ENCODE measurements around the gene ZAP70. TPM values are rescaled to one million over a fixed set of nuclear protein-coding genes. Genes with fewer than 3 reads are reported as not detected.

The ZAP70 gene
- total RNA-seq, 4 donors from 2014 or later = 3.5 to 13.5 (median 5.3) TPM

DNA sequence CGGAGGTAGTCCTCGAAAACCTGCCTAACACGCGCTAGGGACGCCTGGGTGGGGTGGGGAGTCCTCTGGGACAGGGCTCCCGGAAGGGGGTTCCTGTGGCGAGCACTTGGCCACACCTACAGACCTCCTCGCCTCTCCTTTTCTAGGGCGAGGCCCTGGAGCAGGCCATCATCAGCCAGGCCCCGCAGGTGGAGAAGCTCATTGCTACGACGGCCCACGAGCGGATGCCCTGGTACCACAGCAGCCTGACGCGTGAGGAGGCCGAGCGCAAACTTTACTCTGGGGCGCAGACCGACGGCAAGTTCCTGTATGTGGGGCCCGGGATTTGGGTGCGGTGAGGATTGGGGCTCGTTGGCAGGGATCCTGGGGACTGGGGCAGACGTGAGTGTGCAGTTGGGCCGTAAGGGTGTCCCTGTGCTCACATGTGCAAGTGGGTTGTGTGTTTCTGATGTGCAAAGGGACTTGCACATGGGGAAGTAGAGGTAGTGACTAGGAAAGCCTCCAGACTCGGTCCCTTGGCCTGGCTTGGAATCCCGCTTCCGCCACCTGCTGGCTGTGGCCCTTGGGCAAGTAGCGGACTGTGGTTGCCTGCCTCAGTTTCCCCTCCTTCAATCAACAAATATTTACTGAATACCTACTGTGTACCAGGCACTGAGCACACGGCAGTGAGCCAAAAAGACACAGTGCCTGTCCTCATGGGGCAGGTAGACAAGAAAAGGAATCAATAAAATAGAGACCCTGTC lies 11.7 kb downstream of the ZAP70 start:
- no peak for DNase-seq (ENCODE audit: low spot score in 2 of 2)
- Histone ChIP-seq H3K27me3 (no peaks in the 10 kb centered on the region), H3K4me1 (no peaks in the 10 kb centered on the region), H3K27ac (no peak overlapping the region), H3K9me3 (peaks cover 0 to 23% (median 0%) of the 10 kb centered on the region in 4 donors), H3K36me3 (no peaks in the 10 kb centered on the region), H3K4me3 (no peak overlapping the region)
- no peak for TF ChIP-seq EP300 (IDR thresholded peaks at IDR 0.05)
- TF ChIP-seq, protein P1, sequence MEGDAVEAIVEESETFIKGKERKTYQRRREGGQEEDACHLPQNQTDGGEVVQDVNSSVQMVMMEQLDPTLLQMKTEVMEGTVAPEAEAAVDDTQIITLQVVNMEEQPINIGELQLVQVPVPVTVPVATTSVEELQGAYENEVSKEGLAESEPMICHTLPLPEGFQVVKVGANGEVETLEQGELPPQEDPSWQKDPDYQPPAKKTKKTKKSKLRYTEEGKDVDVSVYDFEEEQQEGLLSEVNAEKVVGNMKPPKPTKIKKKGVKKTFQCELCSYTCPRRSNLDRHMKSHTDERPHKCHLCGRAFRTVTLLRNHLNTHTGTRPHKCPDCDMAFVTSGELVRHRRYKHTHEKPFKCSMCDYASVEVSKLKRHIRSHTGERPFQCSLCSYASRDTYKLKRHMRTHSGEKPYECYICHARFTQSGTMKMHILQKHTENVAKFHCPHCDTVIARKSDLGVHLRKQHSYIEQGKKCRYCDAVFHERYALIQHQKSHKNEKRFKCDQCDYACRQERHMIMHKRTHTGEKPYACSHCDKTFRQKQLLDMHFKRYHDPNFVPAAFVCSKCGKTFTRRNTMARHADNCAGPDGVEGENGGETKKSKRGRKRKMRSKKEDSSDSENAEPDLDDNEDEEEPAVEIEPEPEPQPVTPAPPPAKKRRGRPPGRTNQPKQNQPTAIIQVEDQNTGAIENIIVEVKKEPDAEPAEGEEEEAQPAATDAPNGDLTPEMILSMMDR (IDR thresholded peaks at IDR 0.05) = no peak
- TF ChIP-seq POLR2A (IDR thresholded peaks at IDR 0.05) = no peak
- WGBS, 2 donors = 92% methylated on average over 27 to 29 of the region's 31 CpGs

DNA sequence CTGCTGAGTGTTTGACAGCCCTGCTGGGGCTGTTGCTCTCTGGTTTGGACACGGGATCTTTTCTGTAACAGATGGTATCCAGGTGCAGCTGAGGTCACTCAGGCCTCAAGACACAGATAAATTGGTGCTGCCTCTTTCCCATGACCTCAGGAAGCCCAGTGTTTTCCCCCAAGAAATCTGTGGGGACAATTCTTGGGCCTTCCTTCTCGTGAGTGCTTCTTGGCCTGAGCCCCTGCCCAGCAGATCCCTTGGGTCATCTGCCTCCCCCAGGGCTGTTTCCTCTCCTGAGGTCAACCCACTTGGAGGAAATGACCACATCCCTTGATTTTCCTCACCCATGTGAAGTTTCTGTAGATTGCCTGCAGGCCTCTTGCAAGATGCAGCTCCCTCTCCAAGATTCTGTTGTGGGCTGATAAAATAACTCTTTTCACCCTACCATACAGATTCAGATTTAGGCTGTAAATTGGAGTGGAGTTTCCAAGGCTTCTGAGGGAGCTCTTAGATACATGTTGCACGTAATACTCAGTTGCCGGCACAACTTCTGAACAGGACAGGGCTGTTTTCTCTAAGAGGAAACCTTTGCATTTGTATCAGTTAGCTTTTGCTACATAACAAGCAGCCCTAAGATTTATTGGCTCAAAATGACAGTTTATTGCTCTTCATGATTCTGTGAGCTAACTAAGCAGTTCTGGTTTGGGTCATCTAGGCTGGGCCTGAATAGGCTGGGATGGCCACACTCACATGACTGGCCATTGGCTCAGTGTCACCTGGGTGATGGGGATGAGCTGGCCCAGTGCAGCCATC lies 13.1 kb downstream of the ZAP70 start:
- Histone ChIP-seq H3K9me3 (peaks cover 0 to 31% (median 0%) of the 10 kb centered on the region in 4 donors), H3K36me3 (no peaks in the 10 kb centered on the region), H3K4me3 (no peak overlapping the region), H3K27ac (no peak overlapping the region), H3K4me1 (no peaks in the 10 kb centered on the region), H3K27me3 (no peaks in the 10 kb centered on the region)
- 49 to 60% methylated on average over 4 of the region's 4 CpGs for WGBS, 2 donors
- TF ChIP-seq EP300 (IDR thresholded peaks at IDR 0.05) (no peak), POLR2A (IDR thresholded peaks at IDR 0.05) (no peak)
- TF ChIP-seq, protein P1 (IDR thresholded peaks at IDR 0.05) = no peak
- DNase-seq (ENCODE audit: low spot score in 2 of 2) = no peak

DNA sequence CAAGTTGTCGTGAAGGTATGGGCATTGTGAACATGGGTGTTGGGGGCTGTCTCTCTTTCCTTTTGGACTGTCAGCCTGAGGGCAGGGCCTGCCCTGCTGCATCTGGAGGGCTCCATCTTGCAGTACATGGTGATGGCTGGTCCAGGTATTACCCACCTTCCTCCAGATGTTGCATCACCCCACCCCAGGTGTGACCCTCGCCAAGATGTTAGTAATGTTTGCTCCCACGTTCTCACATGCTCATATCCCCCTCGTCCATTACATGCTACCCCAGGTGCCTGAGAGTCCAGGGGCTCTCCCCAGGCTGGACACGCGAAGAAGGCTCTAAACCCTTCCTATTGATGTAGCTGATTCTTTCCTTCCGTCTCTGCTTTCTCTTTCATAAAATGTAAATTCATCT lies 13.9 kb downstream of the ZAP70 start:
- Histone ChIP-seq H3K4me3 (no peak overlapping the region), H3K36me3 (no peaks in the 10 kb centered on the region), H3K4me1 (no peaks in the 10 kb centered on the region), H3K27me3 (no peaks in the 10 kb centered on the region), H3K9me3 (peaks cover 0 to 31% (median 0%) of the 10 kb centered on the region in 4 donors), H3K27ac (no peak overlapping the region)
- 90 to 92% methylated on average over 7 of the region's 7 CpGs for WGBS, 2 donors
- TF ChIP-seq, protein P1 (IDR thresholded peaks at IDR 0.05) = no peak
- no peak for TF ChIP-seq EP300 (IDR thresholded peaks at IDR 0.05)
- TF ChIP-seq POLR2A (IDR thresholded peaks at IDR 0.05) = no peak
- no peak for DNase-seq (ENCODE audit: low spot score in 2 of 2)

DNA sequence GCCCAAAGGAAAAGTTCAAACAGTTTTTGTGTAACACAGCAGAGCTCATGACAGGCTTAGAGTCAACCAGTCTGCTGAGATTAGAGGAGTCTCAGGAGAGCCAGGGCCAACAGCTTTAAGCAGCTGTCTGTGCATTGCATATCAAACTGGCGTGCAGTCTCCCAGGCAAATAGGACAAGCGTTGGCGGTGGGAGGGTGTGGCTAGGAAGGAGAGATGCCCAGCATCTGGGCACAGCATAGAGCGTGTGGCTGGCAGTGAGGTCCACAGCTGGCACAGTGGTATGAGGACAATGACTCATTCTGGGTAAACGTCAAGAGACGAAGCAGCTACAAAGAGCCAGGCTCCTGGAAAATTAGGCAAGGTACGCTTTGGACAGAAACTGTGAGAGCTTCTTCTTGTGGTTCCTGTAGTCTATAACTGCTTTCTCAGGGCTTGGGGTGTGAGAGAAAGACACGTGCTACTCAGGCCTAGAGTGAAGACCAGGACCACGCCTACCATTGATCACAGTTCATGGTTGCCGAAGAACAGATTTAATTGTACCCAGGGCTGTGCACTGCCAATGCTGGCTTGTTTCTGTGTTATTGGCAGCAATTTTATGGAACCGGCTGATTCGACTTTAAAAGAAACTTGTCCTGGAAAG lies 14.8 kb downstream of the ZAP70 start:
- no peaks in the 10 kb centered on the region for H3K4me1 ChIP-seq
- no peak overlapping the region for H3K4me3 ChIP-seq
- 74 to 81% methylated on average over 12 of the region's 12 CpGs for WGBS, 2 donors
- H3K9me3 ChIP-seq = peaks cover 0 to 31% (median 0%) of the 10 kb centered on the region in 4 donors
- H3K27ac ChIP-seq = no peak overlapping the region
- DNase-seq (ENCODE audit: low spot score in 2 of 2) = no peak
- no peaks in the 10 kb centered on the region for H3K27me3 ChIP-seq
- TF ChIP-seq, protein P1 (IDR thresholded peaks at IDR 0.05) = no peak
- TF ChIP-seq POLR2A (IDR thresholded peaks at IDR 0.05) = no peak
- H3K36me3 ChIP-seq = no peaks in the 10 kb centered on the region

Data from tibial nerve (tissue), 4 donors.